D721Med (cell line): ENCODE data around the gene PSMD8.

Experiments used
- DNase-seq: peaks from one replicate; pipeline ENCODE4 v3.0.0; 2011; ENCODE audit warnings: low spot score; ENCODE audit not compliant: insufficient read length
- FAIRE-seq: peaks from 2 replicates; lab custom pipeline; 2011; peaks lifted over from hg19 to GRCh38; lab: Jason Lieb, UNC
- CTCF ChIP-seq: IDR thresholded peaks from 2 replicates; pipeline ENCODE4 v1.5.1; 2012; ENCODE audit warnings: mild to moderate bottlenecking, control low read depth; ENCODE audit not compliant: insufficient read depth; ENCODE audit errors: missing control alignments

PSMD8 gene

GRCh38 chr19:38352611-38353010 lies 21.8 kb upstream of the PSMD8 start:
- TF ChIP-seq CTCF: no peak
- DNase-seq (no peak), FAIRE-seq (no peak)

DNA sequence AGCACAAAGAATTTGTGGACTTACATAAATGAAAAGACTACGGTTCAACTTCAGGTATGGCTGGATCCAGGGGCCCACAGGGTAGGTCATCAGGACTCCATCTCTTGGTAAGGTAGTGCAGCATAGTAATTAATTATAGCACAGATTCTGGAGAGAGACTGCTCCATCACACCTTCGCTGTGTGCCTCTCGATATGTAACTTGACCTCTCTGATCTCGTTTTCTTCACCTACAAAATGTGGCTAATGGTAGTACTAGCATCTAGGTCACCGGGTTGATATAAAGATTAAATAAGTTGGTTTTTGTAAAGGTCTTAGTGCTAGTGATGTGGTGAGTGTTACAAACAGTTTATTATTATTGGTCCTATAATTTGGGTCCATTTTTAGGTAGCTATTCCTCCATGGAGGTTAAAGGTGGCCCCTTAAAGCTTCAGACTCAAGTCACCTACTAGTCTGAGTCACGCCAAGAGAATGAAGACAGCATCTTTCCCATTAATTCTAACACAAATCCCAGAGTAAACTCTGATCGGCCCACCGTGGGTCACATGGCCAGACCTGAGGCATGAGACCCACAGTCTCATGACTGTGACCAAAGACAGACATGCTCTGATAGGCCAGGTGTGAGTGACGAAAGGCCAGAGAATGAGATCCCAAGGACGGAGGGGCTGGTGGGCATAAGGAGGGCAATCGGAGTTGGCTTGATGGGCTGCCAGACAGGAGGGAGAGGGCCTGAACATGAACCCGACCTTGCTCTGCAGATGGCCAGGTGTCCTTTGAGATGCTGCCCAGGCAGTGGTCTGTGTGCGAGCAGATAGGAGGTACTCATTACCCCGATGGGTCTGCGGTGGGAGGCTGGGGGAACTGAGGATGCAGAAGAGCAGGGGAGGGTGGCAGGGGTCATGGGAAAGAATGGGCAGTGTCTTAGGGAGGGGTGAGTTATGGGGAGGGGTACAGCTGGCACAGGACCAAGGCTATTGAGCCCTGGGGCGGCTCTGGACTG lies 18.3 kb upstream of the PSMD8 start:
- TF ChIP-seq CTCF: no peak
- DNase-seq (no peak), FAIRE-seq (no peak)

- no peak for DNase-seq
- no peak for TF ChIP-seq CTCF
- FAIRE-seq: no peak
Observed at GRCh38 chr19:38358071-38358470, 16.3 kb upstream of the PSMD8 start.

DNA sequence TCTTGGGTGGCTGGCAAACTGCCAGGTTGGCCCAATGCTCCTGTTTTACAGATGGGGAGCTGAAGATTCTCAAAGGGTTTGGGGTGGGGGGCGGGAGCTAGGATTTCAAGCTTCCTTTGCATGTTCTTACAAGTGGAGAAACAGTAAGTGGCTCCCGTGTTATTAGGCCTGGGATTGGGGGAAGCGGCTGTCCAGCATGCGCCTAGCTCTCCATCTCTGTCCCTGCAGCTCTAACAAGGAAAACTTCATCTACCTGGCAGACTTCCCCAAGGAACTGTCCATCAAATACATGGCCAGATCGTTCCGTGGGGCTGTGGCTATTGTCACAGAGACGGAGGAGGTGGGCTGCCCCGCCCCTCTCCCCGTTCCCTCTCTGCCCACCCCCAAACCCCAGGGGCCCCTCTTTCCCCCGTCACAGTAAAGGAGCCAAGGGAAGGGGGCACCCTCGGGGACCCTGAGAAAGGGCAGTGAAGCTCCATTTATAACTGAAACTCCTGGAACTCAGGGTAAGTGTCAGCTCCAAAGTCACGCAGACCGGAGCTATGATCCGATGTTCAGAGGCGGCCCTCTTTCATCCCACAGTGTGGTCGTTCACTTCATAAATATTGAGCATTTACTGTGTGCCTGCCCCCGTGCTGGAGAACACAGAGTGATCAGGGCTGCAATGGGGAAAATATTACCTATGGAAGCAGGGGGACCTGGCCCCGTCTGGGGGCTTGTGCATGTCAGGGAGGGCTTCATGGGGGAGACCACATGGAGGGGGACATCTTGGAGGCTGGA lies 14.9 kb upstream of the PSMD8 start:
- TF ChIP-seq CTCF: no peak
- DNase-seq (no peak), FAIRE-seq (no peak)

GRCh38 chr19:38360351-38360750 lies 14.0 kb upstream of the PSMD8 start:
- FAIRE-seq (no peak), DNase-seq (no peak)
- no peak for TF ChIP-seq CTCF

DNA sequence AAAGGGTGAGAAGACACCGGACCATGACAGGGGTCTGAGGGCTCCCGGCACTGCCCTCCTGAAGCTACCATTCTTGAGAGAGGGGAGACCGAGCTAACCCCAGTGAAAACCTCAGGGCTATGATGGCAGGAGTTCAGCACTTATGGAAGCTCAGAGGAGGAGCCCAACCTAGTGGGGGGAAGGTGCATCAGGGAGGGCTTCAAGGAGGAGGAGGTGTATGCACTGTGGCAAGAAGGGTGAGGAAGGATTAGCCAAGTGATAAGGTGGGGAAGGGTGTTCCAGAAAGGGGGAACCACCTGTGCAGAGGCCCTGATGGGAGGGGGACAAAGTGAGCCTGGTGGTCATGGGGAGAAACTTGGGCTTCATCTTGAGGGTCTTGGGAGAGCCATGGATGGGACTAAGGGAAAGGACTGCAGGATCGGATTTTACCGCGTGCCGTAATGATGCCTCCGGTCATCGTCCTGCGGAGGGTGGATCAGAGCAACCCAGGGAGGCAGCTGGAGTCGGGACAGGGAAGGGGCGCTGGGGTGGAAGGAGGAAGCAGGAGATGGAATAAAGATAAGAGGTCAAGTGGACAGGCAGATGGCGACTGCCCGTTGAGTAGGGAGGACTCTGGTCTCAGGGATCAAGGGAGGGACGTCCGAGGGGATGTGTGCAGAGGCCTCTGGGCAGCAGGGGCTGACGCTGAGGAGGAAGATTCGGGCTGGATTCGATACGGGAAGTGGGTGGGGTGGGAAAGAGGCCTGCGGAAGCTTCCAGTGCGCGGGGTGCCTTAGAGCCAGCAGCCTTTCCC lies 13.3 kb upstream of the PSMD8 start:
- FAIRE-seq (no peak), DNase-seq (no peak)
- TF ChIP-seq CTCF: no peak
